HL-60 (cell line): ENCODE results near the gene BSDC1.

ENCODE experiments used
- DNase-seq, 2 experiments: peaks; one replicate each; pipeline ENCODE4 v3.0.0-alpha.2; 2010 to 2020; ENCODE audit warnings: low read depth in 1 of 2, low spot score in 1 of 2
- H3K27ac ChIP-seq: fragments of 250-450 bp; sonication (Bioruptor Pico); replicated peaks from 2 replicates; pipeline ENCODE4 v1.5.1; 2020; ENCODE audit warnings: mild to moderate bottlenecking, moderate library complexity
- H3K27me3 ChIP-seq: fragments of 250-450 bp; sonication (Bioruptor Pico); 2 replicates; pipeline ENCODE4 v1.5.1; 2021; ENCODE audit warnings: mild to moderate bottlenecking, moderate library complexity; ENCODE audit not compliant: insufficient read depth, poor library complexity, severe bottlenecking
- H3K4me3 ChIP-seq: replicated peaks from 2 replicates; pipeline ENCODE4 v1.5.1; 2011; ENCODE audit warnings: mild to moderate bottlenecking, control low read depth, low read length; ENCODE audit not compliant: insufficient read depth
- CTCF ChIP-seq: IDR thresholded peaks from one replicate; pipeline ENCODE4 v1.5.1; 2011; ENCODE audit warnings: low read length, control low read depth, inconsistent platforms; ENCODE audit not compliant: insufficient read depth
- GABPA ChIP-seq: IDR thresholded peaks from 2 replicates; pipeline ENCODE4 v1.6.1; 2012; ENCODE audit warnings: low read depth
- POLR2AphosphoS5 ChIP-seq: IDR thresholded peaks from 2 replicates; pipeline ENCODE4 v1.6.1; 2012; ENCODE audit warnings: low read depth
- SPI1 ChIP-seq: IDR thresholded peaks from 2 replicates; pipeline ENCODE4 v1.6.1; 2012; ENCODE audit warnings: low read depth, mild to moderate bottlenecking, borderline replicate concordance
- TF ChIP-seq, protein P1 (sequence below): IDR thresholded peaks from 2 replicates; pipeline ENCODE4 v1.6.1; 2012; ENCODE audit warnings: low read depth; ENCODE audit not compliant: insufficient replicate concordance

Gene BSDC1

DNA sequence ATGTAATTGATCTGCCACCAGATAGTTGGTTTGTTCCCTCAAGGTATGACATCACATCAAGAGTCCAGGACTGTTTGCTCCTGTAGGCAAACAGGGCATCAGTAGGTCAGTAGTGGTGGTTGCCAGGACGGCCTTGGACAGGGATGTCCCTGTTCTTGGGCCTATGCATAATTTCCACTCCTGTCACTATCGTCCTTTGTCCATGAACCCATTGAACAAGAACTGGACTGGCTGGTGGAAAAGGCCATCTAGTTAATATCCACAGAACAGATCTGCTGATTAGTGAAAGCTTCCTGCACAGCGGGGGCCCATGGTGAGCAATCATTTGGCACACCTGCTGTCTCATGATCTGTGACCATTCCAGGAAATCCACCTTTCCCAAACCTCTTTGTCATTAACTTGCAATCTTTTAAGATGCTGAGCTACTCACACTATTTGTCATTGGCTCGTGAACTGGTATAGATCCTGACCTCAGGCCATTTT, 12.4 kb upstream of the BSDC1 start:
- Histone ChIP-seq H3K27ac (no peak overlapping the region), H3K4me3 (no peak overlapping the region), H3K27me3 (no peaks in the 10 kb centered on the region)
- TF ChIP-seq GABPA (no peak), CTCF (no peak), SPI1 (no peak), POLR2AphosphoS5 (no peak)
- TF ChIP-seq, protein P1, sequence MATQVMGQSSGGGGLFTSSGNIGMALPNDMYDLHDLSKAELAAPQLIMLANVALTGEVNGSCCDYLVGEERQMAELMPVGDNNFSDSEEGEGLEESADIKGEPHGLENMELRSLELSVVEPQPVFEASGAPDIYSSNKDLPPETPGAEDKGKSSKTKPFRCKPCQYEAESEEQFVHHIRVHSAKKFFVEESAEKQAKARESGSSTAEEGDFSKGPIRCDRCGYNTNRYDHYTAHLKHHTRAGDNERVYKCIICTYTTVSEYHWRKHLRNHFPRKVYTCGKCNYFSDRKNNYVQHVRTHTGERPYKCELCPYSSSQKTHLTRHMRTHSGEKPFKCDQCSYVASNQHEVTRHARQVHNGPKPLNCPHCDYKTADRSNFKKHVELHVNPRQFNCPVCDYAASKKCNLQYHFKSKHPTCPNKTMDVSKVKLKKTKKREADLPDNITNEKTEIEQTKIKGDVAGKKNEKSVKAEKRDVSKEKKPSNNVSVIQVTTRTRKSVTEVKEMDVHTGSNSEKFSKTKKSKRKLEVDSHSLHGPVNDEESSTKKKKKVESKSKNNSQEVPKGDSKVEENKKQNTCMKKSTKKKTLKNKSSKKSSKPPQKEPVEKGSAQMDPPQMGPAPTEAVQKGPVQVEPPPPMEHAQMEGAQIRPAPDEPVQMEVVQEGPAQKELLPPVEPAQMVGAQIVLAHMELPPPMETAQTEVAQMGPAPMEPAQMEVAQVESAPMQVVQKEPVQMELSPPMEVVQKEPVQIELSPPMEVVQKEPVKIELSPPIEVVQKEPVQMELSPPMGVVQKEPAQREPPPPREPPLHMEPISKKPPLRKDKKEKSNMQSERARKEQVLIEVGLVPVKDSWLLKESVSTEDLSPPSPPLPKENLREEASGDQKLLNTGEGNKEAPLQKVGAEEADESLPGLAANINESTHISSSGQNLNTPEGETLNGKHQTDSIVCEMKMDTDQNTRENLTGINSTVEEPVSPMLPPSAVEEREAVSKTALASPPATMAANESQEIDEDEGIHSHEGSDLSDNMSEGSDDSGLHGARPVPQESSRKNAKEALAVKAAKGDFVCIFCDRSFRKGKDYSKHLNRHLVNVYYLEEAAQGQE: no peak
- no peak for DNase-seq

DNA sequence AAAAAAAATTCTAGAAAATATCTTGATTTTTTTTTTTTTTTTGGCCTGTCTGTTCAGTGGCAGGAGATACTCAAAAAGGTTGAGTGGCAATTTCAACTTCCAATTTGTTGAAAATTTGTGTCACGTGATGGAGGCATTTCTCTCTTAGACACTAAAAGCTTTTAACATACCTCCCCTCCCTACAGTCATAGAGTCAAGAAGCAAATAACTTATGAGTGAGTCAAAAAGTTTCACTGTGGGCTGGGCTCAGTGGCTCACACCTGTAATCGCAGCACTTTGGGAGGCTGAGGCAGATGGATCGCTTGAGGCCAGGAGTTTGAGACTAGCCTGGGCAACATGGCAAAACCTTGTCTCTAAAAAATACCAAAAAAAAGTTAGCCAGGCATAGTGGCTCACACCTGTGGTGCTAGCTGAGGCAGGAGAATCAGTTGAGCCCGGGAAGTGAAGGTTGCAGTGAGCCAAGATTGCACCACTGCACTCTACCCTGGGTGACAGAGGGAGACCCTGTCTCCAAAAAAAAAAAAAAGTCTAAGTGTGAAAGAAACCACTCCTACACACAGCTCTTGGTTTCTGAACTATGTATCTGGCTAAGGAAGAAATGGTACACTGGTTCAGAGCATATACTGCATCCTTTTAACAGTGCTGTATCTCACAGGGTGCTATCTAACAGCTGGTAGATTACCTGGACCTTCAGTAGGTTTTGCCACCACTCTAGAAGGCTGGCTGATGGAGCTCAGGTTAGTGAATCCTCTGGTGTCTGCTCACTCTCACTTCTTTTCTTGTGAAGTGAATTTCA, 11.6 kb upstream of the BSDC1 start:
- no peak for DNase-seq
- TF ChIP-seq CTCF: no peak
- TF ChIP-seq SPI1: no peak
- TF ChIP-seq POLR2AphosphoS5: no peak
- TF ChIP-seq GABPA: no peak
- TF ChIP-seq, protein P1: no peak
- Histone ChIP-seq H3K27me3 (no peaks in the 10 kb centered on the region), H3K27ac (no peak overlapping the region), H3K4me3 (no peak overlapping the region)

GRCh38 chr1:32404946-32405345, 10.7 kb upstream of the BSDC1 start:
- no peak for DNase-seq
- Histone ChIP-seq H3K27me3 (no peaks in the 10 kb centered on the region), H3K4me3 (no peak overlapping the region), H3K27ac (no peak overlapping the region)
- TF ChIP-seq, protein P1: no peak
- TF ChIP-seq SPI1 (no peak), GABPA (no peak), POLR2AphosphoS5 (no peak), CTCF (no peak)
